IPS DF 4.7 (cell line): ENCODE data around the gene CD164L2.
"Not testable (repeated sequence)": the region's sequence is repeated elsewhere in the genome, so short reads cannot be mapped to it uniquely, and the experiment has no call there.

ENCODE experiments used
- DNase-seq: peaks from one replicate; pipeline ENCODE4 v3.0.0-alpha.2; 2013; ENCODE audit warnings: low spot score; ENCODE audit errors: extremely low read depth

Gene CD164L2

DNA sequence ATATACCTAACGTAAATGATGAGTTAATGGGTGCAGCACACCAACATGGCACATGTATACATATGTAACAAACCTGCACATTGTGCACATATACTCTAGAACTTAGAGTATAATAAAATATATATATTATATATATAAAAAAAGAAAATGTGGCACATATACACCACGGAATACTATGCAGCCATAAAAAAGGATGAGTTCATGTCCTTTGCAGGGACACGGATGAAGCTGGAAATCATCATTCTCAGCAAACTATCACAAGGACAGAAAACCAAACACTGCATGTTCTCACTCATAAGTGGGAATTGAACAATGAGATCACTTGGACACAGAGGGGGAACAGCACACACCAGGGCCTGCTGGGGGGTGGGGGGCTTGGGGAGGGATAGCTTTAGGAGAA is 1.7 kb upstream of the CD164L2 start:
- not testable (repeated sequence) for DNase-seq

DNA sequence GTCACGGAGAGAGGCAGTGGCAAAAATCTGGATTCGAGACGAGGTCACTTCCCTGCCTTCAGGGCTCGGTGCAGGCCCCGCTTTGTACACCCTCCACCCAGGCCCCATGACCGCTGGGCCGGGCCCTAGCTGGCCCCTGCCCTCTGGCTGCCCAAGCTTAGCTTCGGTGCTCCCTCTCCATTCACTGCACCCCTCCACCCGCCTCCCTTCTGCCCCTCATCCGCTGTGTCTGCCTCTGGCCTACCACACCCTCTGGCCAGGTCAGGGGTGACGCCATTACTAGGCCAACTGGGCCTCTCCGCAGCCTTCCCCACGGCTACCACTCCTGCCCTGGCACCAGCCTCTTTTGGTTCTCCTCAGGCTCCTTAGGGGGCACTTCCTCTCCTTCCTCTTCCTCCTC is 528 bp upstream of the CD164L2 start:
- DNase-seq = no peak

DNA sequence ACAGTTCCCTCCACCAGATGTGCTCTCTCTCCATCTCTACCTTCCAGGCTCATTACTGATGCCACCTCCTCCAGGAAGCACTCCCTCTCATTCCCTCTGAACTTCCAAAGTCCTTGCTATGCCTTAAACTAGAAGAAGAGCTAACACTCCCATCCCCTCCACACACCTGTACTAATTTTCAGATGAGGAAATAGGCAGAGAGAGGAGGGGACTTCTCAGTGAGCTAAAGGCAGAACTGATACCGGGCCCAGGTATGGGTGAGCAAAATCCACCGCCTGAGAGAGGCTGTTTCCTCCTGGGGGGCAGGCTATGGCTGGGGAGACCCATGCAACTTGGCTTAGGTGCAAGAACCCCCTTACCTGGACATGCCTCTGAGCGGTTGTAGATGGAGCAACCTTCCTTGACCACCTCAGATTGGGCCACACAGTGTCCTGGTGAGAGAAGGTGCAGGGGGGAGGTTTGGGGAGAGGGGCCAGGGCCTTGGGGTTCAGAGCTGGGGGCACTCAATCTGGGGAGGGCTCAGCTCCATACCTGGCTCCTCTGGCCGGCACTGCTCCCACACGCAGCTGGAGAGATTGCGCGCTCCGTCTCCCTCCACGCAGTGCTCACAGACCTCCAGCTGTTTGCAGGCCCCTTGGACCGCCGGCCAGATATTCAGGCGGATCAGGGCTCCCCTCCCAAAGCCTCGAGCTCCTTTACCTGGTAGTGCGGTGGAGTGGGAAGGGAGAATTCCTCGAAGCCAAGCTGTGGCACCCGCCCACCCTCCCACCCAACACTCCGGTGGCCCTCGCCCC is 967 bp downstream of the CD164L2 start:
- DNase-seq = no peak

DNA sequence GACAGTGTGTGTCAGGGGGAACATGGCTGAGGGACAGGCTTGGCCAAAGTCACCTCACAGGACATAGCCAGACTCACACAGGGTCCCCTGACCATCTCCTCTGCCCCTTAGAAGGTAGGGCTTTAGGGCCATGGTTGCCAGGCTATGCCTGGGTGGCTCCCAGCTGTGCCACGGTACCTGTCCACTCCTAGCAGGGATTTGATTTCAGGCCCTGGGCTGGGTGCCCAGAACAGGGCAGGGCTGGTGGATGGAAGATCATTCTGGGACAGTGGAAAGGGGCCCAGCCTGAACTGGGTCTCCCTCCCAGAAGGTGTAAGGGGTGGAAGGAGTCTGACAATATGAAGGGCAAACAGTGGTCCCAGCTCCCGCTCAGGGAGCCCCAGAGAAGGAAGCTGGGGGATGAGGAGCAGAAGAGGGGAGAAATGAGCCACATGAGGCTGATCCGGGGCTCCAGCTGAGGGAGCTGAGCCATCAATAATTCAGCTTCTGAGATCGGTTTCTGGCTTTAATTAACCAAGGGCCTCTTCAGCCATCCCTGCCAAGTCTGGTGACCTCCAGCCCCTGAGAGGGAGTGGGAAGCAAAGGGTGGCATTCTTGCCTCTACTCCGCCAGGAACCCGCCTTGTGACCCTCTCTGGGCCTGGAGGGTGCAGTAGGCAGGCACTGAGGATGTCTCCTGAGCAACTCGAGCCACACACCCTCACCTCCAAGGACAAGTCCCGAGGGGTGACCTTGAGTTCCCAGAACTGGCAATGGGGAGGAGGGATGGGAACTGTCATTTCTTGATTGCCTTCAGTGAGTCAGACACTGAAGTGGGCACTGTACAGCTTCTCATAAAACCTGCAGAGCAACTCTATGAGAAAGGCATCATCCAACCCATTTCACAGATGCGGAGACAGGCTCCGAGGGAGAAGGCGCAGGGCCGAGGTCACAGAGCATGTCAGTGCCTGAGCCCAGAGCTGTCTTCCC is 2.1 kb downstream of the CD164L2 start:
- DNase-seq = no peak

DNA sequence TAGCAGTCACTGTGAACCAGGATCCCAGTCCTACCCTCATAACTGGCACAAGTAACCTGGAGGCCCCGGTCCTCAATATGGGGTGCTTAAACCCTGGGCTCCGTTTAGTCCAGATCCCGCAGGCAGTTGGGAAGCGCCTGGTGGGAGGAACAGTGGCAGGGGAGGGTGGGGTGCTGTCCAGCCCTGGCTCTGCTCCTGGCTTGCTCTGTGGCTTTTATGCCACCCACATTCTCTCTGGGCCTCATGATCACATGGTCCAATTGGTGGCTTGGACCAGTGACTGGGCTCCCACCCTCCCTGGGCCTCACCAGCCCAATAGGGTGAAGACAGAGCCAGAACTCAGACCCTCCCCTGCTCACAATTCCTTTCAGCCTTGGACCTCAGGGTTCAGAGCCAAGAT is 2.9 kb downstream of the CD164L2 start:
- DNase-seq = no peak

DNA sequence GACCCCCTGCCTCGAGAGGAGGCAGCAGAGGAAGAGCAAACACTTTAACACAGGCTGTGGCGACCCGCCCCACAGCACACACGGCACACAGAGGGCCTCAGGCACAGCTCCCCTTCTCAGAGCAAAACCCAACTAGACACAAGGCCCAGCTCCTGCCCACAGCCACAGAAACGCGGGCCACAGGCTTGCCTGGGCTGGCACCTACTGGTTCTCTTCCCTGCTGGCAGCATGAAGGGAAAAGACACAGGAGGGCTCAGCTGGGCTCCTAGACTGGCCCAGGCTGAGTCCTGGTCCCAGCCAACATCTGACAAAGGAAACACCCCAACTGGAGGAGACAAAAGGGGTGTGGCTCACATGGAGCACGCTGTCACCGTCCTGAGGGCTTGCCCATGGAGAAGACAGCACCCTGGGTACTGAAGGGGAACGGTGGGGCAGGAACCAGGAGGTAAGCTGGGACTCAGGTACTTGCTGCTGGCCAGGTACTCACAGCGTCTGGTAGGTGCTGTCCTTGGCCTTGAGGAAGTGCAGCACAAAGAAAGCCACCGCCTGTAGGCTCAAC is 3.5 kb downstream of the CD164L2 start:
- no peak for DNase-seq

DNA sequence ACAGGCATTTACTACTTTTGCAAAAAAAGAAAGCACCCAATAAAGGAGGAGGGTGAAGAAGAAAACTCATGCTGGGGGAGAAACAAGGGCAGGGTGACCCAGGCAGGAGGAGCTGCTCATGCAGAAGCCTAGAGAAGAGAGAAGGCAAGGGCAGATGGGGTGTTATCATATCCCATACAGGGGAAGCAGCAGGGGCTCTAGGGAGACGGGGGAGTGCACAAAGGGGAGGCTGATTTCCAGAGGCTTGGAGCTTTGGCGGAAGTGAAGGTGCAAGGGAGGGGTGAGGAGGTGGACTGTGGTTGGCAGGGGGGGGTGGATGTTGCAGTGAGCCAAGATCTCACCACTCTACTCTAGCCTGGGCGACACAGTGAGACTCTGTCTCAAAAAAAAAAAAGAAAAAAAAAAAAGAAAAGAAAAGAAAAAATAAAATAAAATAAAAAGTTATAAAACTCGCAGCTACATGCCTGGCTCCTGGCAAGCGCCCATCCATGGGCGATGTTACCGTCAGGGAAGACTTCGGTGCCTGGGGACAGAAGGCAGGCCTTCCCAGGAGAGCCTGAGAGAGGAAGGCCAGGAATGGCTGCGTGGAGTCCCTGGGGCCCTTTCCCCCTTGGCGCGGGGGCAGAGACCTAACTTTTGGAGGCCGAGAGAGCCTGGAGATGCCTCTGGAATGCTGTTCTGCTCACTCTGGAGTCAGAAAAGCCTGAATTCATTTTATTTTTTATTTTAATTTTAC is 5.2 kb downstream of the CD164L2 start:
- no peak for DNase-seq

DNA sequence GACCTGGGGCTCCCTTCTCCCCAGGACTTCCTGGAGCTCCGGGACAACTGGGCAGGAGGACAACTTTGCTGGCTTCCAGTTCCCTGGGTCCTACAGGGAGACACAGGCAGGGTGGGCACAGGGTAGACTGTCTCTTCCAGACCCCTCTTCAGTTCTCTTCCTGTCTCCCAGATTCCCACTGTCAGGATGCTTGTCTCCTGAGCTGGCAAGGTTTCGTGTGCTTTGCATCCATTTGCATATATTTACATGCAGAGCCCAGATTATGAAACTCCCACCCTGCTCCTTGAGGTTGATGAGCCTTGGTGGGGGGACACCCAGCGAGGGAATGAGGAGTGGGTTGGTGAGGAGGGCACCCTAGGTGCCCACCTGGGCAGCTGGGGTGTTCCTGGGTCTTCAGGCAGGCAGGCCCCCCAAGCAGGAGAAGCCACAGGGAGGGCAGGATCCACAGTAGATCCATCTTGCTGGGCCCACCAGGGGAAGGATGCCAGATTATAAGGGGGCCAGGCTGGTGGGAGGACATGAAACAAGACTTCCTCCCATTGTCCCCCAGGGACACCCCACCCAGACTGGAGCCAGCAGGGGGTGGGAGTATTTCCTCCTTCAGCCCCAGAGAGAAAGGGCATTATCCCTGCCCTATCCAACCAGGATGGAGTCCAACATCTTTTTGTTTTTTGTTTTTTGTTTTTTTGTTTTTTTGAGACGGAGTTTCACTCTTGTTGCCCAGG is 8.6 kb downstream of the CD164L2 start, which contains the start of gene FCN3:
TSS of gene FCN3 (minus strand) at position 463 of the 725 bp plus-strand sequence. CDS start at position 457, 6 bp downstream.
- no peak for DNase-seq

DNA sequence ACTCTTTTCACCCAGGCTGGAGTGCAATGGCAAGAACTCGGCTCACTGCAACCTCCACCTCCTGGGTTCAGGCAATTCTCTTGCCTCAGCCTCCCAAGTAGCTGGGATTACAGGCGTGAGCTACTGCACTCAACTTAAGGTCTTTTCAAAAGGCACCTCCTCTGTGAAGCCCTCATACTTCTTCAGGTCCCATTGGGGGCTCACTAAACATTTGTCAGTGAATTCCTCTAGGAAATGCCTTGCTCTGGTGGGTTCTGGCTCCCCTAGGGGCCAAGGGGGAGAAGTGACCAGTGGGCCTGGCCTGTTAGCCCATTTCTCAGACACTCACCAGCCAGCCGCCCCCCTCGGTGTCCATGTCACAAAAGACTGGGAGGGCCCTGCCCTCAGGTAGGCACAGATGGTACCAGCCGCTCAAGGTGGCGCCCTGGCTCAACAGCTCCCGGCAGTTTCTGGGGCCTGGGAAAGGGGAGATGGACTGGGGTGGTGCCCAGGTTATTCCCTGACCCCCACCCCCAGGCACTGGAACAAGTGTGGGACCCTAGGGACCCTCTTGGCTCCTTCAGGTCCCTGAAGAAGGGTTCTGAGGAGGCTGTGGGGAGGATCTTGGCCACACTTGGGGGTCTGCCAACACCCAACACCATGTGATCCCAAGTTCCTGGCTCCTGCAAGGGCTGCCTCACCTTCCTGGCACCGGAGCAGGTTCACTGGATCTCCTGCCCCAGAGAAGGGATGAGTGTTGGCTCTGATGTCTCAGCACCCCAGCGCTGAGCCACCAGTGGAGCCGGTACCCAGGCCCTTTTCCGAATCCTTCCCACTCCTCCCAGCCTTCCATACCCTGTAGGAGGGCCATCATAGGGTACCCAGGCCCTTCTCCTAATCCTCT is 10.1 kb downstream of the CD164L2 start:
- DNase-seq = no peak

DNA sequence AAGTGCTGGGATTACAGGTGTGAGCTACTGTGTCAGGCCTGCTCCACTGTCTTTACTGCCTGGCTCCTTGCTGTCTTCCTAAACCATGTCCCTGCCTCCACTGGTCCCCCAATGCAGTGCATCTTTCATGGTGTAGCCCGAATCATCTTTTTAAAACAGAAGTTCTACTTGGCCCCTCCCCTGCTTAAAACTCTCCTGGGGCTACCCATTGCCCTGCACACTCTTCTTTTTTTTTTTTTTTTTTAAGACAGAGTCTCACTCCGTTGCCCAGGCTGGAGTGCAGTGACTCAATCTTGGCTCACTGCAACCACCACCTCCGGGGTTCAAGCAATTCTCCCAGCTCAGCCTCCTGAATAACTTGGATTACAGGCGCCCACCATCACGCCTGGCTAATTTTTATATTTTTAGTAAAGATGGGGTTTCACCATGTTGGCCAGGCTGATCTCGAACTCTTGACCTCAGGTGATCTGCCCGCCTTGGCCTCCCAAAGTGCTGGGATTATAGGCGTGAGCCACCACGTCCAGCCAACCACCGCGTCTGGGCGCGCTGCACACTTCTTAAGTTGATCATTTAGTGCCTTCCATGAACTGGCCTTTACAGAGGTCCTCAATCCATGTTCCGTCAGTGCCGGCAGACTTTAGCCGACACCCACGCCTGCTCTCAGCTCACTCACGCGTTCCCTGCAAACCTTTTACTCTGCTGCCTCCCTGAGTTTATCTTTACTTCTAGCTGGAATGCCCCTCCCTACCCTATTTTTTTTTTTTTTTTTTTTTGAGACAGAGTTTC is 10.9 kb downstream of the CD164L2 start:
- no peak for DNase-seq

DNA sequence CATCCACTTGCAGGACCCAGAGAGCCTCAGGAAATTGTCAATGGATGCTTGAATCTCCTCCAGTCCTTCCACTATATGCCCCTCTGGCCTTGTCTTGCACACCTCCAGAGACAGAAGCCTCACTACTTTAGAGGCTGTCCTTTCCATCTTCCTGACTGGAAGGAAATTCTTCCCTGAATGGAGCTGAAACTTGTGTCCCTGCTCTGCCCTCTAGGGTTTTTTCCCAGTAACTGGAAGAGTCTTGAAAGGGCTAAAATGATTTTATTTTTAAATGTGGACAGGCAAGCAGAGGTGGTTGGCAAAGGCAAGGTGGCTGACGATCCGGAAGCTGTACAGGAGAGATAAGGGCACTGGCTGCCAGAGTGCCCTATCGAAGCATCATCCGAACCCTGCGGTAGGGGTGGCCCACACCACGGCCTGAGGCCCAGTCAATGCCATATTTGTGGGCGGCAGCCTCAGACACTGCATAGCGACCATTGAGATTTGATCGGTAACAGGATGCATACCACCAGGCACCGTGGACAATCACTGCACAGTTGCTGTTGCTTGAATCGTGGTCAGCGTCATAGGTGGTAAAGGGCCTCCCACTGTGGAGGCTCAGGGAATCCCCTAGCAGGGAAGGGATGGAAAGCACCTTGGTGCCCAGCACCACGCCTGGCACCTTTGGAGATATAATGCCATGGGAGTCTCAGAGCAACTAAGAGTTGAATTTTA is 14.1 kb downstream of the CD164L2 start:
- no peak for DNase-seq

DNA sequence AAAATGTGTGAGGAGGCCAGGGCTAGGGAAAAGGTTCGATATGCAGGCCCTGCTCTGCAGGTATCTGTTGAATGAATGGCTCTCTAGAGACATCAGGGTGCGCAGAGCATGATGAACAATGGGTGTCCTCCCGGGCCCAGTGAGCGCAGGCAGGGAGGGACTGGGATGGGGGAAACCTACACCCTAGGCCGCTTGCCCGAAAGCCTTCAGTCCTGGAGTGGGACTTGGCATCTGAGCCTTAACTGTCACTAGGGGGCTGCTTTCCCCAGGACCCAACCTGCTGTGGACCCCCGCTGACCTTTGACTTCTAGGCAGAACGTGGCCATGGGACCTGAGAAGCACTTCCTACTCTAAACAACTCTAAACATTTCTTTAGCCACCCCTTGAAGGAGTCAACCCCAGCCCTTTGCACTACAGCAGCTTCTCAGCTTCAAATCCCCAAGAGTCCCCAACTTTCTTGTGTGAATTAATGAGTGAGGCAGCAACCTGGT is 15.9 kb downstream of the CD164L2 start:
- DNase-seq = no peak

DNA sequence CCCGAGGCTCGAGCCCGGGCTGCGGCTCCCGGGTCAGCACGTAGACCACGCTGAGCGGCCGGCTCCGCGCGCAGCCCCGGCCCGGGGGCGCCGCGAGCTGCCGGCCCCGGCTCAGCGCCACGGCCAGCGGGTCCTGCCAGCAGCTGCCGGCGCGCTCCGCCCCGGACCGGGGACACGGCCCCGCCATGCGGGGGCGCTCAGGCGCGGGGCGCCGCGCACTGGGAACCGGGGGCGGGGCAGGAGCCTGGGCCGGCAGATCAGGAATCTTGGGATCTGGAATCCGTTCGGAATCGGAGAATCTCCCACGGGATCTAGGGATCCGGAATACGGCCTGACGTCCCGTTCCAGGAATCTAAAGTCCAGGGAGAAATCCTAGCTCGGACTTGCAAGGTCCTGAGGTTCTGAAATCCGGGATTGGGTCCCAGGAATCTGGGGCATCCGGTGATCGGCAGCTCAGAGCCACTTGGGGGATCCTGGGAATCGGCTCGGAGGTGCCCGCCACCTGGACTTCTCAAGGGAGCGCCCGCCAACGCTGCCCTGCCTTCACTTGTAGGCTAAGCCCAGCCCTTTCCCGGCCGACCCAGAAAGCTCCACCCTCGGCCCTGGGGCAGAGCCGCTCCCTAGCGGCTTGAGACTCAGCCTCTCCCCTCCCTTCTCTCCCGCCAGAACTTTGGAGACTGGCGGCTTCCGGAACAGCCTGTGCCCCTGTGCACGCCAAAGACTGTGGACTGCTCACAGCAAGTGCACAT is 16.5 kb downstream of the CD164L2 start, which contains the start of gene MAP3K6:
TSS of gene MAP3K6 (minus strand) at position 551 of the 749 bp plus-strand sequence. CDS start at position 187, 364 bp downstream.
- no peak for DNase-seq

DNA sequence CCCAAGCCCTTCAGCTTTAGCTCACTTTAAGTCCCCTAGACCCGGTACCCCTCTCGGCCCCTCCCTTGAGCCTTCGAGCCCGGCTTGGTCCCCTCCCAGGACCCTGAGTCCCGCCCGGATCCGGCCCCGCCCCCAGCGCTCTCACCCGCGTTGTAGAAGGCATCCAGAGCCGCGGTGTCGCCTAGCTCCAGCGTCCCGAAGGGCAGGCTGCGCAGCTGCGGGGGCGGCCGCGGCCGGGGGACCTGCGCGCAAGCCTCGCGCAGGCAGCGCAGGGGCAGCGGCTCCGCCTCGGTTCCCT is 17.1 kb downstream of the CD164L2 start:
- DNase-seq = no peak

DNA sequence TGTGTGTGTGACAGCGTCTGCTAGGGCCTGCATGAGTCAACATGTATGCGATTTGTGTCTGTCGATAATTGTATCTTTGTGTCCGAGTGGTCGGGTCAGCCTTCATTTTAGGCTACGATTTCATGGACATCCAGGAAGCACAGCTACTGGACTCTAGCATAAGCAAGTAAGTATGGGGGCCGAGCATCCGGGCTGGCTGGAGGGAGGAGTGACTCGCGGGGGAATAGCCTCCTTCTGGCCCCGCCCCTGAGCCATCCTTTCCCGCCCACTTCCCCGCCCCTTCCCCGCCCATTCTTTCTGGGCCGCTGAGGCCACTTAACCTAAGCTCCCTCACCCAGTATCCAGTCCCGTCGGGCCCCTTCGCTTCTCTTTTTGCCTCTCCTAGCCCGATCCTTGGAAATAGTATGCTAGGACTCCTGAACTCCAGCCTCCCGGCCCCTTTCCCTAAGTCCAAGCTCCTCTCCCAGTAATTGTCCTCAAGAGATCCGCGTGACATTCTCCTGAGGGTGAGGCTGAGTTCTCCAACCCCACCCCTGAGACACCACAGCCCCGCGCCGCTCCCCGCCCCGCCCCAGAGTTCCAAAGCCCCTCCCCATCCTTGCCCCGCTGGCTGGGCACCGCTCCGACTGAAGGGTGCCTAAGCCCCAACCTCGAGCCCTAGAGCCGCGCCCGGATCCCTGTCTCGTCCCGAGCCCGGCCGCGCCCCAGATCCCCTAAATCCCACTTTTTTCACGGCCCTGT is 17.6 kb downstream of the CD164L2 start:
- no peak for DNase-seq

DNA sequence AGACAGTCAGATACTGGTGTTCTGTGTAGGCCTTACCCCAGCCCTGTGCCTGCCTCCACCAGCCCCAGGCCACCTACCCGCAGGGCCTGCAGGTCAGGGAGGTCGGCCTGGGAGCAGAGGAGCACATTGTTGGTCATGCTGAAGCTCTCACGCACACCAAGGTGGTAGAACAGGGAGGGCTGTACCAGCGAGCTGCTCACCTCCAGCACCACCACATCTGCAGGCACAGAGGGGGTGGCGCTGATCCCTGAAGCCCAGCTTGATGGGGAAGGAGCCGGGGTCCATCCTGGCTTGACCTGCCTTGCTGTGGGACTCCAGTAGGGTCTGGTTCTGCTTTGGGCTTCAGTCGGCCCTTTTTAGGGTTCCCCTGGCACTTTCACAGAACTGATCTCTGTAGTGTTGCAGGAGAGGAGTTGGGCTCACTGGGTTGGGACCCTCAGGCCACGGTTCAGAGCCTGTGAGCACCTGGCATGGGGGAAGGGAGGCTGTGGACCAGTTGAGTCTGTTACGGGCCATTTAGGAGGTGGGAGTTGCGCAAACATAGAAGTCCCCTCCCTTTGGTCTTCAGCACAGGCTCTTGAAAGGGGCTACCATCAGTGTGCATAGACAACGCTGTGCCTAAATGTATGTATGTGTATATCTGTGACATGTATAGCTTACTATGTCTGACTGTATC is 18.3 kb downstream of the CD164L2 start:
- no peak for DNase-seq
